CD4-positive, alpha-beta T cell treated with Interleukin-6 for 4 hours (primary cell): ENCODE results near the gene OGA.

Source experiments
- DNase-seq: peaks from one replicate; pipeline ENCODE4 v3.0.0-alpha.2; 2020; ENCODE audit warnings: mixed read lengths

OGA gene

DNA sequence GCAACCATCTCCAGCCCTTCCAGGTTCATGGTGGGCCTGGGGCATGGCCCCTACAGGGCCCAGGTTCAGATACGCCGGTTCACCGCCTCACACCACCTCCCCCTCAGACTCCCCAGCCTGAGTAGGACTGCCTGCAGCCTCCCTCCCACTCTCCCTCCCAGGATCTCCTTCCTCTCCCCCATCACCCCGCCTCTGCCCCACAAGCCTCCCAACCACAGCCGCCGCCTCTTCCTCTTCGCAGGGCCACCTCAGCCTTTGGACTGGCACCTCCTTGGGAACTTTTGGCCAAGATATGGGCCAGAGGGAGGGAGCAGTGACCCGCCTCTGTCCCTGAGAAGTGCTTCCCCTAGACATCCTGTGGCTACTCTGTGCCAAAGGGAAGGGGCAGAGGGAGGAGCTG, 16.1 kb upstream of the OGA start:
- peak; percentile 52 for DNase-seq

DNA sequence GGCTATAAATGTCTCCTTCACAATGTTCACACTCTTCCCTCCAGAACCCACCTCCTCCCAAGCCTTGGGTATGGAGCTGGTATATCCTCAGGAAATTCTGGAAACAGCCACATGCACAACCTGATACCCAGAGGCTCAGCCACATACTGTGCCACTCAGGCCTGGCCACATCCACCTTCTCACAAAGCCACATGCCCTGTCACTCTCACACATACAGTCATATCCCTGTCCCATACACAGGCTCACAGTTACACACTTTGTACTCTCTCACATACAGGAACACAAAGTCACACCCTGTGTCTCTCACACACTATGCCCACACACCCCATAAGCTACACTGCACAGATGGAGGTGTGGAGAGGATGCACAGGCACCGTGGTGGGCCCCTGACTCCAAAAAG, 15.2 kb upstream of the OGA start:
- no peak for DNase-seq

DNA sequence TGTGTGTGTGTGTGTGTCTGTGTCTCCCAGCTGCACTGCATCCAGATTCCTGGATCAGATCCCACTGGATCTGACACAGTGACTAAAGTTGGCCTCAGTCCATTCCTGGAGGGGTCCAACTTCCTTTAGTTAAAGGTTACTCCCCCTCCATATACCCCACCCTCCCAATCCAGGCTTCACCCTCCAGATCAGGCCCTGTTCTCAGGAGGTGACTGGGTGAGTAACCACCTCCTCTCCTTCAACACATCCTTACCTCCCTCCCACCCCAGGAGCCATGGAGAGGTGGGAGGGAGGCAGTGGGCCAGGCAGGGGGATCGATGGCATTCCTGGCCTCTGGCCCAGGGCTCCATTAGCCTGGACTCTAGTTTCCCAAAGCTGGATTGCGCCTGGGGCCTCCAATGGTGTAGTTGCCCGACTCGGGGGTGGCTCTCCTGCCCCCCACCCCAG, 14.1 kb upstream of the OGA start:
- no peak for DNase-seq

DNA sequence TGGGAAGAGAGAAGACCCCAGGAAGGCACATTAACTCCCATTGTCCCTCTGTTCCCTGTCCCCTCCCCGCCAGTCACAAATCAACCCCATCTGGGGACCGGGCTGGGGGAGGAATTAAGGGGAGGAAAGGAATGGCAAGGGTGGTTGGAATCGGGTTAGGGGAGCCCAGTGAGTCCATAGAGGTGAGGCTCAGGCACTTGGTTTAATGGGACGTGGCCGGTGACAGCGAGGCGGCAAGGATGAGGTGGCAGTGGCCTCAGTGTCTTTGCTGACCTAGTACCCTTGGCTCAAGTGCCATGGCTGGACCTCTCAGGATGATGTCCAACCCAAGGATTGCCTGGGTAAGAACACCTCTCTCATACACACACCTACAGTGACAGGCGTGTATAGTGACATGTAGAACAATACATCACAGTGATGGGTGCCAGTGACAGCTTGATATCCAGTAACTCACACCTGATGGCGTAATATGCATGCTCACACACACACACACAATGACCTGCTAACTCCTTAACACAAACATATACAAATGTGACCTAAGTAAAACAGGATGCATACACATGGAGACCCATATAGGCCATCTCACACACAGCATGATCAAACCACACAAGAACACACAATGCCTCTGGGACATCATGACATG, 13.0 kb upstream of the OGA start:
- DNase-seq = no peak

DNA sequence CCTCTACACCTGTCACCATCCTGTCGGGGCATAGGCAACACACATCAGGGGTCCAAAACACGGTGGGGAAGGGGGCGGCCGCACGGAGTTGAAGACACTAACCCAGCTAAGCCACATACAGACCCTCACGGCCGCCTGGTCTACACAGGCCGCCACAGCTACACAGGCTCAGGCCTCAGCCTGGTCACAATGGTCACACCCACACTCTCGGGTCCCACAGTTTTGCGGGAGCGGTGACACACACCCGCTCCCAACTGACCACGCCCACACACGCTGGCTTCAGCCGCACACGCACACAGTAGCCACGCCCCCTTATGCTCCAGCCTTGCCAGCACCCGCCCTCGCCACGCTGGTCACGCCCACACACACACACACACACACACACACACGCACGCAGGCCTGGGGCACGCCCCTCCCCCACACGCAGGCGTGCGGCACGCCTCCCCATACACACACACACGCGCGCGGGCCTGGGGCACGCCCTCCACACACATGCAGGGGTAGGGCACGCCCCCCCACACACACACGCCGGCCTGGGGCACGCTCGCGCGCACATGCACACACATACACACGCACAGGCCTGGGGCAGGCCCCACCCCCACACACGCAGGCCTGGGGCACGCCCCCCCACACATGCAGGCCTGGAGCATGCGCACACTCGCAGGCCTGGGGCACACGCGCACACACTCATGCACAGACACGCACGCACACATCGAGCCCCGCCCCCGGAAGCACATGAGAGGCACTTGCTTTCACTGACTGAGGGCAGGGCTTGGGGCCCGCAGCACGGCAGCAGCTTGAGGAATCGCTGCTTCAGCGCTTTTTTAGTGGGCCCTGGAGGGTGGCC, 12.3 kb upstream of the OGA start:
- DNase-seq = peak; percentile 98

DNA sequence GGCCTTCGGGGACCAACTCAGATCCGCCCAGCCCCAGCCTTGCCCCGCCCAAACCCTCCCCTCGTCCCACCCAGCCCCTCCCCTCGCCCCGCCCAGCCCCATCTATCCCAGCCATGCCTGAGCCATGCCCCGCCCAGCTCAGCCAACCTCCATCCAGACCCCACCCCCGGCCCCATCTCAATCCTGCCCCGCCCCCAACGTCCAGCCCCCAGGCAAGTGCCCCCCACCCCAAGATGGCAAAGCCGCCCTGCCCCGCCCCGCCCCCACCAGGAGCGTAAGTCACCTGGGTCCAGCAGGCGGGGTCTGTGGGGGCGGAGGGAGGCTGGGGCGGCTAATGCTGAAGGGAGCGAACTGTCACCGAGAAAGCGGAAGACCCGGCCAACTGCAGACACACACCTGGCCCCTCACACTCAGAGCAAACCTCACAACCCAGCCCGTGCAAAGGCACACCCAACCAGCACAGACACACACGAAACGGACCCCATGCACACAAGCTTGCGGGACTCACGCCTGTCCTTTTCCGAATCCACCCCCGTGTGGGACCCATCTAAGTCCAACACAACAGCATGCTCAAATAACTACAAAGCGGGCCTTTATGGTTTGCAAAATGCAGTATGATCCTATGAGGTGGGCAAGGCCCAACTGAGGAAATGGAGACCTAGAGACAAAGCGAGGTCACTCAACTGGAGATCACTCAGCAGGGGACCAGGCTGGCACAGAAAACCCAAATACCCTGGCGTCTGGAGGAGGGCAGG, 11.5 kb upstream of the OGA start:
- DNase-seq = peak; percentile 79

DNA sequence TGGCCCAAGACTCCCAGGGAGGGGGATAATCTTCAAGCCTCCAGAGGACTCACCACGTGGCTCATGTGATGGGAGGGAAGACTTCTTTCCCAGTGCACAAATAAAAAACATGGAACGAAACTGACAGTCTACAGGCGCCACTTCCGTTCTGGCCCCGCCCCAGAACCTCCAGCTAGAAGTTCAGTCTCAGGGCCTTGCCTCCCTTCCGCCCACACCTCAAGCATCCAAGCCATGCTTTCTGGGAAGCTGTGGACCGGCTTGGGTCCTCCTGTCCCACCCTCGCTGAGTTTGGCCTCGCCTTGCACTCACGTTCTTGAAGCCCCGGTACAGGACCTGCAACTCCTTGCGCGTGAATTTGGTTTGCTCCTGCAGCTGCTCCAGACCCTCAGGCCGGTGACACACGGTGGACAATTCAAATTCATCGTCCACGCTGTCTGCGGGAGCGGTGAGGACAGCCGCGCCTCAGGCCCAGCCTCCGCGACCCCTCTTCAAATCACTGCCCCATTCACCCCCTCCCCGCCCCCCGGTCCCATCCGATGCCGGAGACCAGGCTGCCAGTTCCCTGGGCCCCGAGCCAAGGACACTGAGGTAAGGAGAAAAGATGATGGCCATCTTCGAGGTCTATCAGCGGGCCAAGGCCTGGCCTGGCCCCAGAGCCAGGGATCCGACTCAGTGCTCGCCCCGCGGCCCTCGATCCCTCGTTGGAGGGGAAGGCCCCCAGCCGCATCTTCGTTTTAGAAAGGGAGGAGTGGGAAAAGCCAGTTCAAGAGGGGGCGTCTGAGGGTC, 10.7 kb upstream of the OGA start:
- DNase-seq = no peak

DNA sequence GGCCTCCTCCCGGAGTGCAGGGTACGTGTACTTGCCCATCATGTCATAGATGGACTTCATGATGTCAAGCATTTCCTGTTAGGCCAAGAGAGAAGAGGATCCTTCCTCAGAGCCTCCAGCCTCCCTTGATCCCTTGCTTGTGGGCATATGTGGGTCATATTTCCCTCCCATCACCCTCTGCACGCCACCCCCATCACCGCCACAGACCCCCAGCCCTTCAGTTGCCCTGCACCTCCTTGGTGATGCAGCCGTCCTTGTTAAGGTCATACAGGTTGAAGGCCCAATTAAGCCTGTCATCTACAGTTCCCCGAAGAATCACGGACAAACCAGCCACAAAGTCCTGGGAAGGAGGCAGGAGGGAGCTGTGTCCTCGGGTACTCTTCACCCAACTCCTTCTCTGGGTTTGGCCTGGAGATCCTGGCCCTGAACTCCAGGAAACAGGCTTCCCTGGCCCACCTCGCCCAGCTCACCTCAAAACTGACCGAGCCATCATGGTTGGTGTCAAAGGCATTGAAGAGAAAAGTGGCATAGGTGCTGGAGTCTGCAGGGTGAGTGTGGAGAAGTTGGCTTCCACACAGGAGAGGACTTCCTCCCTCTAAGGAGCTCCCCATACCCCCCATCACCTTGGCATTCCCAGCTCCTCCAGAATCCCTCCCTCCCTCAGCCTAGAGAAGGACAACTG, 9.8 kb upstream of the OGA start:
- DNase-seq = no peak

DNA sequence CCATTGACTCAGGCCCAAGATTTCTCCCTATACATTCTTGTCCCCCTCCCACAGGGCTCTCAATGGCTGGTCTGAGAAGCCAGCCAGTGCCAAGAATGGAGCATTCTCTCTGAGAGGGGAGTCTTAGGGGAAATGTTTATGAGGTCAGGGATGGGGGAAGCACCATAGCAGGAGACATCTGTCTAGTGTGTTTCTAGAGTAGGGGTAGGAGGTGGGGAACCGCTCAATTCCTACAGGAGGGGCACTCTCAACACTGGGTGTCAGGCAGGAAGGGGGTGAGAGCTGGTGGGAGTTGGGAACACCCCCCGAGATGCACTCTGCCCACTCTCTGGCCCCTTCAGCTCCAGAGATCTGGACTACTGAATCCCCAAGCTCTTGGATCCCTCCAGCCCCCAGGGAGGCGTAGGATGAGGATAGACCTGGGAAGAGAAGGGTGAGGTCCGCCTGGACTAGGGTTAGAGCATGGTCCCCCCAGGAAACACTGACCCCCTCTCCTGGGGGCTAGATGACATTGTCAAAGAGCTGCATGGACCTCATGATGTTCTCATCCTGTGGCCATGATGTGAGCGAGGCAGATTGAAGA, 8.7 kb upstream of the OGA start:
- DNase-seq = no peak

DNA sequence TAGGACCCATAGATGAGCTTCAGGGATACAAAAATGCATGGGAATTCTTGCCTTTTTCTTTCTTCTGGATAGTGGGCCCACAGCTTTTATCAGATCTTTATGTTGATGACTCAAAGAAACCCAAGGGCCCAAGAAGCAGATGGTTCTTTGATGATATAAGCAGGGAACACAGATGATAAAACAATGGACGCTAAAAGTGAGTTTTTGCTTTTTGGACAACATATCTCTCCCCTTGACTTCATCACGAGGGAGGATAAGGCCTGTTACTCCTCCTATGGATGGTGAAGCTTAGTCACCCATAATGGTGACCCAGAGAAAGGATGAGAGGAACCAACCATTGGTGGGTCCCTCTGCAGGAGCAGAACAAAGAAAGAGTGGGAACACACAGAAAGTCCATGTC, 6.5 kb upstream of the OGA start:
- no peak for DNase-seq

DNA sequence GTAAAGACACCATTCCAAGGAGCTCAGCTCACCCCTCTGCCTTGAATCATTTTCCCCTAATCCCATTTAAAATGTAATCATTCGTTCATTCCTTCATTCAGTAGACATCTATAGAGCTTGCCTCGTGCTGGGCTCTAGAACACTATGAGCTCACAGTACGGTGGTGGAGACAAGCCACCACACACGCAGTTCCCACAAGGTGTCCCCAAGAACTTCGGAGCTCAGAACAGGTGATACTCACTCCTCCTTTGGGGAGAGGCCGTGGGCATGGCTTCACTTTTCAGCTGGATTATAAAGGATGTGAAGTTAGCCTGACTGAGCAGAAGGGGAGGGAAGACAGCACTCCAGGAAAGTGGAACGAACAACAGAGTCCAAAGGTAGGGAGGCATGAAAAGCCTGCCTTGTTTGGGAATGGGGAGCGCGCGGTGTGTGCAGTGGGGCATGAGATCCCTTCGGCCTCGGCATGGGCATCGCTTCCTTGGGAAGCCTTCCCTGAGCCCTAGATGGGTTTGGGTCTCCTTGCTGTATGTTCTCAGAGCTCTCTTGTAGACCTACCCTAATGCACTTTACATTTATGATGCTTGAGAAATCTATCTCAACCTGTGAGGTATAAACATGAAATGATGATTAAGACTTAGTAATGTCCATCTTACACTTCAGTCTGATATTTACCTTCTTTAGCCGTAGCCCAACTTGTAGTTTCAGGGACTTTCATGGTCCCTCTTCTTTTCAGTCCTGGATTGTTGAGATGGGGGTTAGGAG, 809 bp upstream of the OGA start:
- DNase-seq = no peak

DNA sequence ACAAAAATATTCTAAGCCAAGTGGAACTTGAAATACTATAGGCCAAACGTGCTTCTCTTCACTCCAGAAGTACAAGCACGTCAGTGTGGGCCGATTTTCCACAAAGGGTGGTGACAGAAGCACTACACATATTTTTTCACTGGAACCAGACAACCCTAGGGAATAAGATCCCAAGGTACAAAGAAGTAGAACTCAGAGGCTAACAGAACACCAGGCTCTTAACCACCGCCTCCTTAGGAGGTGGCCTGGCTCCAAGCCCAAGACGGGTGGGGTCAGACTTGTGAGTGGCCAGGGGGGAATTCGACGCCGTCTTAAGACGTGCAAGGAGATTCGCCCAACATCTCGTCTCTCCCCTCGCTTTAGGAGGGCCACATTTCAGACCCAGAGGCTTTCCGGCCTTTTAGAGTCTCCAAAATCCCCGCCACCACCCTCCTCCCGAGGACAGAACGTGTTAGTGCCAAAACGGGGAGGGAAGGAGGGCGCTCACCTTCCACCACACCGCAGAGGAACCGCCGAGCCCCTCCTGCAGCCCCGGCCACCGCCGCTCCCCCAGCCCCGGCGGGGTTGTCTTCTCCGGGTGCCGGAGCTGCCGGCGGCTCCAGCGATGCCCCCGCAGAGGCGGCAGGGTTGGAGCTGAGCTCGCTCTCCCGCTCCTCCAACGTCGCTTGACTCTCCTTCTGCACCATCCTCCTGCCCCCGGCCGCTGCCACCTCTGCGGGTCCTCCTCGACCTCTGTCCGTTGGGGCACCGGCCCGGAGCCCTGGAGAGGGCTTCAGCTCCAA, 716 bp downstream of the OGA start:
- peak; percentile 43 for DNase-seq

DNA sequence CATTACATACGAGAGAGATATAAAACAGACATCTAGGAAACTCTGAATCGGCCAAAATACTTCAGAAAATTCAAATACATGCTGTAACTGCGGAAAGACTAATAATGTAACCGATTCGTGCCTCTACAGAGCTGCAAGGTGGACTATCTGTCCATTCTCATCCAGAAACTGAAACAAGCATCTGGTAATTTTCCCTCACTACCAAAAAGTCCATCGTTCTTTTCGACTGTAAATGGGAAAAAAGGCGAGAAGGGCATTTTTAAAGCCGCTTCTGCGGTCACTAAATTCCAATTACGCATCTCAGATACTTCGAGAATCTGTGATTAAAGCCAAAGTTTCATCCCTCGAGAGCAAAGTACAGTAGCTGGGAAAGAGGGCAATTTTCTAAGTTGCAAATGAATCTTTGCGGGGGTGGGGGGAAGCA, 1.3 kb downstream of the OGA start:
- DNase-seq = no peak

DNA sequence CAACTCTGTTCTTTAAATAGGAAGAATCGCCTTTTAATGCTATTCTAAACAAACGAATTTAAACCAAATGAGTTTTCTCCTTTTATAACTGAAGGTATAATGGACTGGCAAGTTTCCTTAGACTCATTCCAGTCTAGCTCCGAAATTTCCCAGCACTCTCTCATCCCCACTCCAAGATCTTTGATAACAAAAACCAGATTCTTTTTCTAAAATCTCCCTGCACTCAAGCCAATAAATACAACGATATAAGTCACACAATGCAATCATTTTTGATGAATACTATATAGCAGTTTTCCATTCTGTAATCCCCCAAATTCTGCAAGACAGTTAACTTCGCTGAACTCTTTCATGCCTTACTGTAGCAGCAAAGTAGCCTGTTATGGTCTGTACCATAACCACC, 1.9 kb downstream of the OGA start:
- no peak for DNase-seq

DNA sequence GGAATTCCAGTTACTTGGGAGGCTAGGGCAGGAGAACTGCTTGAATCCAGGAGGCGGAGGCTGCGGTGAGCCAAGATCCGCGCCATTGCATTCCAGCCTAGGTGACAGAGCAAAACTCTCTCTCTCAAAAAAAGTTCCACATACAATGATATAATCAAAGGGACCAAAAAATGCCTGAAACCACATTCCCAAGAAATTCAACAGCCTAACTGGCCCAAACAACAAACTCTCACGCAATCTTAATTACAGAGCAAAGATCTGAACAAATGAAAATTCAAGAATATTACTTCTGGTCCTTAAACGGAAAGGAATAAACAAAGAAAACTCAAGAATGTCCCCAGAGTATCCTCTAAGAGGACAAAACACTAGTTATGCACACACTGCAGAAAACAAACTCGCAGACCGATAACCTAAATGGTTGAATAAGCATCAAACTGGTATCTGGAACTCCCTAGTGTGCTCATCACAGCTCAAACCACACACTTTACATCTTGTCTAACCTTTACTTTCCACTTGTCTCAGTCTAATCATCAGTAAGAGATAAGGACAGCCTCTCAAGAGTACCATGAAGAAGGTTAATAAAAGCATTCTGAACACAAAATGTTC, 3.7 kb downstream of the OGA start:
- no peak for DNase-seq

DNA sequence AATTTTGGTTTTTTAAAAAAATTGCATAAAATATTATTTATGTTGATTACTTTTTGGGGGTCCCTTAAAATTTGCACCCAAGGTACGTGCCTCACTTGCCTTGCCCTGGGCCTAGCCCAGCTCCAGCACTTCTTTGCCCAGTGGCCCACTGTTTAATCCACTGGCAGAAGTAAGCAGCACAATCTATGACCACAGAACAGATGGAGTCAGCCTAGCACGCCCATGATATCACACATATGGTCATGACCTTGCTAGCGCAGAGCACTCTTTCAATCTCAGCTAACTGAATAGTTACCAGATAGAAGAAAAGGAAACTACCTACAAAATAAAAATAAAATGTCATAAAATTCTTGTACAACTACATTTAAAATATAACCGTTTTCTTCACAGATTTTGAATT, 5.6 kb downstream of the OGA start:
- DNase-seq = no peak

DNA sequence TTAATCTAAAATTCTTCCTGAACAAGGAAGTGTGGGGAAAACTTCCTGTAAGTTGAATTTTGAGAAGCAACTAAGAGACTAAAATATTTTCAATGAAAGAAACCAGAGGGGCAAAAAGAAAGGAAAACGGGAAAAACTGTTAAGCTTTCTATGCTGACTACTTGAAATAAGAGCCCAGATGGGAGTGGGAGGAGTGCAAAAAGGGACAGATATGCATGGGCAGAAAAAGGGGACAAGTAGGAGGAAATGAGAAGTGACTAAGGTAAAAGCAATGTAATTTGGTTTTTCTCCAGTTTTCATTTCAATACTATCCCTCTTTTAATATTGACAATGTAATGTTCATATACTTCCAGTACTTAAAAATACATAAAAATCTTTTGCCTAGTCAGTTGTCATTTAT, 11.1 kb downstream of the OGA start:
- DNase-seq = no peak

DNA sequence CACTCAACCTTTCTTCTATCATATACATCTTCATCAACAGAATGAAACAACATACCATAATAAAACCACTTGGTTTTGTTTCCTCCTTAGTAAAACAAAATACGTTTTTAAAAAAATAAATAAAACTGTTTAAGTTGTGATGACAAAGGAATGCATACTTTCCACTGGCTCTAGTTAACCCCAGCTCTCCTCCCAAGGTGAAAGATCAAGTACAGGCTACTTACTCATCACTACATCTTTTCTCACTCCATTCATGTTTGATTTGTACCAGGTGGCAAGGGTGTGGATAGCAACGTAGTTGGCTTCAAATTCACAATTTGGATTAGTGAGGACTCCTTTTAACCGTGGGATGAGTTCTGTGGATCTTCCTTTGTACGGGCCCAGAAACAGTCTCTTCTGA, 14.7 kb downstream of the OGA start:
- DNase-seq = no peak

DNA sequence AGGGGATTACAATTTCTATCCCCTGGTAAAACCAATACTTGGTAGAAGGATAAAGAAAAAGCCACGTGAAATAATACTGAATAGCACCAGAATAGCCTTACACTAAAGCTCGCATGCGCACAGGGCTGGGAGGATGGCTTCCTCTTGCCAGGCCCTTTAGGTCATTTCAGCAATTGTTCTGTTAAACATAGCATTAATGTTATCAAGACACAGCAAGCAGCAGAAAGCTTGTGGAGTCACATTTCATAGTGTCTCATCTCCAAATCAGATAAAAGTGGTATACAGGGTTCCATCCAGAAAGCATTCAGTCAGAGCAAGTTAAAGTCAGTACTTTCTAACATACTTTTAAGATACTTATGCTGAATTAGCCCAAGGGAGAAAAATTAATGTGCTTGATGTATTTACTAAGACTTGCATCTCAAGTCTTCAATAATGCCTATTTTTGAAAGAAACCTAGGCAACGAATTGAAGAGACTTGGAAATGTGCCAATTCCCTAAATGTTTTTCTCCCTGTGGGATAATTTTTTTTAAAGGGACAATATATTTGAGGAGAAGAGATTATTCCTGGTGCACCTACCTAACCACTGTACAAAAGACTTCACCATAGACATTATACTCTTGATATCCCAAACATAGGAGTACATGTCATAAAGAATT, 20.7 kb downstream of the OGA start:
- no peak for DNase-seq
